NCI-H526 (cell line): ENCODE data around the gene KRTAP10-11.
A peak's percentile ranks its signal among the peaks of the same experiment; 100 is the strongest.
"Not testable (repeated sequence)": the region's sequence is repeated elsewhere in the genome, so short reads cannot be mapped to it uniquely, and the experiment has no call there.

Source experiments
- DNase-seq, 2 experiments: peaks; one replicate each; lab custom pipeline; 2025; lab: John Stamatoyannopoulos, UW

Gene KRTAP10-11

DNA sequence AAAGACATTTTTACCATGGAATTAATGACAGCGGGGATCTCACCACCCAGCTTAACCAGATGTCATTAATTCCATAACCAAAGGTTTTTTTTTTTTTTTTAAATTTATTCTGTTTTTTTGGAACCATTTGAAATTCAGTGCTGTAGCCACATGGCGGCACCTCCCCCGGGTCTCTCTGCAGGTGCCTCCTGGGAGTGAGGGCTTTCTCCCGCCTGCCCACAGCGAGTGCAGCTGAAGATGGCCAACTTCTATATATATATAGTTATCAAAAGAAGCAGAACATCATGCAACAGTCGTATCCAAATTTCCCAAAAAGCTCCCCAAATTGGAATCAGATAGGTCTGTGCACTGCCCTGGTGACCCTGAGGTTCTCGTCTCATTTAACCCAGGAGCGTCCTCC lies 30.7 kb upstream of the KRTAP10-11 start:
- no peak for DNase-seq

GRCh38 chr21:44615911-44616590 lies 30.2 kb upstream of the KRTAP10-11 start:
- DNase-seq, result no peak

- no peak for DNase-seq
Observed at GRCh38 chr21:44616591-44616926, 29.7 kb upstream of the KRTAP10-11 start.

GRCh38 chr21:44617071-44617501 lies 29.1 kb upstream of the KRTAP10-11 start:
- no peak for DNase-seq

DNA sequence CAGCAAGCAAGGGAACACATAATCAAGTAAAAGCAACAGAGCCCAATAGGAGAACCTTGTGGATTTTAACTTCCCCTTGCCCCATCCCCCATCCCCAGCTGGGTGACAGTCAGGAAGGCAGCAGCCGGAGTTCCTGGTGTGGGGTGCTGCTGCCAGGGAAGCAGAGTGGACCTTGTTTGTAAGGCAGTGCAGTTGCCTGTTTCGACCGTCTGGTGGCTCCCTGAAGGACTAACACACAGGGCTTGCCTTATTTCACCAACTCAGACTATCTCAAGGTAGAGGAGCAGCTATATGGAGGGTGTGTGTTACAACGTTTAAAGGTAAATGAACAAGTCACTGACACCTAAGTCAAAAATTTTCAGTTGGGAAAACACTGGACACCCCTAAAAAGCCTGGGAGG lies 27.7 kb upstream of the KRTAP10-11 start:
- DNase-seq, result peak in 1 of 2 experiments; percentile 36

GRCh38 chr21:44618909-44619308 lies 27.3 kb upstream of the KRTAP10-11 start:
- DNase-seq, result no peak

DNA sequence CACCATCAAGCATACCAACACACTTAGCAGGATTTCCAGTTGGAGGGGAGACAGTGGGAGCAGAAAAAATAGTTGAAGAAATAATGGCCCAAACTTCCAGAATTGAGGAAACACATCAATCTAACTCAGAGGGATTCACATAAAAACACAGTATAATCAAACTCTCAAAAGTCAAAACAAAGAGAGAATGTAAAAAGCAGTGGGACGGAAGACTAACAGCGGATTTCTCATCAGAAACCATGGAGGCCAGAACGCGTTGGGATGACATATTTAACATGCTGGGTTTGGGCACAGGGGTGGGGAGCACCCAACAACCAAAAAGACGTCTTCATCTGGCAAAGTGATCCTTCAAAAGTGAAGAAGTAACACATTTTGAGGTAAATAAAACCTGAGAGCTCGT lies 26.3 kb upstream of the KRTAP10-11 start:
- no peak for DNase-seq

GRCh38 chr21:44623575-44623974 lies 22.6 kb upstream of the KRTAP10-11 start:
- DNase-seq, result no peak

DNA sequence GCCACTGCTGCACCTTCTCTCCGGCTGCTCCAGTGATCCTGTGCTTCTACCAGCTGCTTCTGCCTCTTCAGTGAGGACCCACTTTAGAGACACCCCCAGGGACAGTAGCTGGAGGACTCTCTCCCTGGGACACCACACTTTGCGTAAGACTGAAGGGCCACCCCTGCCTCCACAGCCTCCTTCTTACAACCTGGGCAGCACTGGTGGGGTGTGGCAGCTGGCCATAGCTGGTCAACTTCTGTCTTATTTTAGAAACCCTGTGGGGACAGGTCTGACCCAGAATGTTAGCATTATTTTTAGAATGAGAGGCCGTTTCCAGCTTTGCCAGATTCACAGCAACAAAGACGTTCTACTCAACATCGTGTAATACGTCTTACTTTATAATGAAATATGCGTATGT lies 20.5 kb upstream of the KRTAP10-11 start:
- DNase-seq, result no peak

DNA sequence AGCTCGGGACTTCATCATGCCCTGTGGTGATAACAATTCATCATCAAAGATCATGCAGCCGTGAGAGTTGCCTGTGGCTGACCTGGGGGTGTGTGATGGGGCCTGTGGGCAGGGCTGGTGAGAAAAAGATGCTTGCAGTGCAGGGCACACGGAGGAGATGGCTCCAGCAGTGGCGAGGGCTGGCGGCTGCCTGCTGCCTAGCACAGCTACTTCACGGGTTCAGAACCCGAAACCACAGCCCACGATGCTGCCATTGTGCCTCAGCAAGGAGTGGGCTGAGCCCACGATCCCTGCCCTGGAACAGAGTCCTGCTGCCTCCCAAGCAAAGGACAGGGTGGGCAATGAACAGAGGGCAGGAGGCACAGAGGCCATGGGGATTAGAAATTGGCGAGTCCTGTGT lies 20.0 kb upstream of the KRTAP10-11 start:
- no peak for DNase-seq

DNA sequence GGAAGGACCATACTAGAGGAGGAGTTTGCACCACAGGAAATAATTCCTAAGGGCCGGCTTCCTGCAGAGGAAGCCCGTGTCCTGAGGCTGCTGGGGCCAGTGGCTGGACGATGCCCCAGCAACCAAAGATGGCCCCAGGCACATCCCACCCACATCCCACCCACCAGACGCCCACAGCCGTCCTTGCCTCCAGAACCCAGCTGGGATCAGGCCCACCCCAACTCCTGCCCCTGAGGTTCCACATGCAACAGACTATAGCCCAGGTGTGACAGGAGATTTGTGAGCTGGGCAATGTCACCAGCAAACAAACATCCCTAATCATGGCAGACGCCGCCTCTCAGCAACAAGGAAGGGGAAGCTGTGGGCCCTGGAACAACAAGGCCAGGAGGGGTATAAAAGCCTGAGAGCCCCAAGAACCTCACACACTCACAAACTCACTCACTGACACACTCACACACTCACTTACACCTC lies 19.5 kb upstream of the KRTAP10-11 start, which contains the start of gene KRTAP10-9:
KRTAP10-9 (plus strand) TSS at position 421 of the 471 bp plus-strand sequence. CDS start 79 bp downstream, outside the sequence.
- DNase-seq, result no peak

DNA sequence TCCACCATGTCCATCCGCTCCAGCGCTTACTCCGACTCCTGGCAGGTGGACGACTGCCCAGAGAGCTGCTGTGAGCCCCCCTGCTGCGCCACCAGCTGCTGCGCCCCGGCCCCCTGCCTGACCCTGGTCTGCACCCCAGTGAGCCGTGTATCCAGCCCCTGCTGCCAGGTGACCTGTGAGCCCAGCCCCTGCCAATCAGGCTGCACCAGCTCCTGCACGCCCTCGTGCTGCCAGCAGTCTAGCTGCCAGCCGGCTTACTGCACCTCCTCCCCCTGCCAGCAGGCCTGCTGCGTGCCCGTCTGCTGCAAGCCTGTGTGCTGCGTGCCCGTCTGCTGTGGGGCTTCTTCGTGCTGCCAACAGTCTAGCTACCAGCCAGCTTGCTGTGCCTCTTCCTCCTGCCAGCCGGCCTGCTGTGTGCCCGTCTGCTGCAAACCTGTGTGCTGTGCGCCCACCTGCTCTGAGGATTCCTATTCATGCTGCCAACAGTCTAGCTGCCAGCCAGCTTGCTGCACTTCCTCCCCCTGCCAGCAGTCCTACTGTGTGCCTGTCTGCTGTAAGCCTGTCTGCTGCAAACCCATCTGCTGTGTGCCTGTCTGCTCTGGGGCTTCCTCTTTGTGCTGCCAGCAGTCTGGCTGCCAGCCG lies 18.9 kb upstream of the KRTAP10-11 start:
- DNase-seq, result not testable (repeated sequence)

GRCh38 chr21:44627831-44628233 lies 18.4 kb upstream of the KRTAP10-11 start:
- not testable (repeated sequence) for DNase-seq

DNA sequence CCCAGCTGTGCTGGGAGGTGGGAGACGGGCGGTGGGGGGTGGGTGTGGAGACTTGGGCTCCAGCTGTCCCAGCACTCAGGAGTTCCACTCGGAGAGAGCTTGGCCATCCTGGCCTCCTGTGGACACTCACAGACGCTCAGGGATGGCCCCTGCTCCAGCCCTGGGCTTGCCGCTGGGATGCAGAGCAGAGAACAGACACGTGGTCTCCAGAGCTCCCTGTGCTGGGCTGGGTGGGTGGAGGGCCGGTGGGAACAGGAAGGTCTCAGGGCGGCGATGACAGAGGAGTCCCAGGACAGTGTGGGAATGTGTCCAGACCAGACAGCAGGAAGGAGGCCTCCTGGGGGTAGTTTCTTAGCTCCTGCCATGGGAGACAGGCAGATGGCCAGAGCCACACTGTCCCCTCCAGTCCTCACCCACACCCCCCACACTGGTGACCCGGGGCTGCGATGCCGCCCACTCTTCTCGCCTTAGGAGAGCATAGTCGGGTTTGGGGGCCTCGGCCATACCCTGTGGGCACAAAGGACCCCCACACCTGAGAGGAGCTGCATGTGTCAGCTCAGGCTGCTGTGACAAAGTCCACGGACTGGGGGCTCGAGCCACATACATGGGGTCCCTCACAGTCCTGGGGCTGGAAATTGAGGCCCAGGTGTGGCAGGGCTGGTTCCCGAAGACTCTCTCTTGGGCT lies 17.4 kb upstream of the KRTAP10-11 start:
- no peak for DNase-seq

- no peak for DNase-seq
Observed at GRCh38 chr21:44630440-44630839, 15.8 kb upstream of the KRTAP10-11 start.

GRCh38 chr21:44632067-44632466 lies 14.1 kb upstream of the KRTAP10-11 start:
- no peak for DNase-seq

- DNase-seq, result no peak
Observed at GRCh38 chr21:44636209-44637017, 9.8 kb upstream of the KRTAP10-11 start.

GRCh38 chr21:44637018-44637850 lies 9.0 kb upstream of the KRTAP10-11 start, which contains the start of gene KRTAP10-10:
Gene KRTAP10-10 (plus strand): TSS chr21:44637356. CDS start chr21:44637418, 62 bp downstream.
- no peak for DNase-seq

DNA sequence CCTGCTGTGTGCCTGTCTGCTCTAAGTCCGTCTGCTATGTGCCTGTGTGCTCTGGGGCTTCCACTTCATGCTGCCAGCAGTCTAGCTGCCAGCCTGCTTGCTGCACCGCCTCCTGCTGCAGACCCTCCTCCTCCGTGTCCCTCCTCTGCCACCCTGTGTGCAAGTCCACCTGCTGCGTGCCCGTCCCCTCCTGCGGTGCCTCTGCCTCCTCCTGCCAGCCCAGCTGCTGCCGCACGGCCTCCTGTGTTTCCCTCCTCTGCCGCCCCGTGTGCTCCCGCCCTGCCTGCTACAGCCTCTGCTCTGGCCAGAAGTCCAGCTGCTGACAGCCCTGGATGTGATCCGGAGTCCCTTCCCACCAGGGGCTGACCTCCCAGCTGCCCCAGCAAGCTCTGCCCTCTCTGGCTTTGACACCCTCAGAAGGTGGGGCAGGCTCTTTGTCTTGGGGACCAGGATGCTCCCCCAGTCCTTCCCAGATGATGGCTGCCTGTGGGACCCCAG lies 8.3 kb upstream of the KRTAP10-11 start:
- DNase-seq, result not testable (repeated sequence)

DNA sequence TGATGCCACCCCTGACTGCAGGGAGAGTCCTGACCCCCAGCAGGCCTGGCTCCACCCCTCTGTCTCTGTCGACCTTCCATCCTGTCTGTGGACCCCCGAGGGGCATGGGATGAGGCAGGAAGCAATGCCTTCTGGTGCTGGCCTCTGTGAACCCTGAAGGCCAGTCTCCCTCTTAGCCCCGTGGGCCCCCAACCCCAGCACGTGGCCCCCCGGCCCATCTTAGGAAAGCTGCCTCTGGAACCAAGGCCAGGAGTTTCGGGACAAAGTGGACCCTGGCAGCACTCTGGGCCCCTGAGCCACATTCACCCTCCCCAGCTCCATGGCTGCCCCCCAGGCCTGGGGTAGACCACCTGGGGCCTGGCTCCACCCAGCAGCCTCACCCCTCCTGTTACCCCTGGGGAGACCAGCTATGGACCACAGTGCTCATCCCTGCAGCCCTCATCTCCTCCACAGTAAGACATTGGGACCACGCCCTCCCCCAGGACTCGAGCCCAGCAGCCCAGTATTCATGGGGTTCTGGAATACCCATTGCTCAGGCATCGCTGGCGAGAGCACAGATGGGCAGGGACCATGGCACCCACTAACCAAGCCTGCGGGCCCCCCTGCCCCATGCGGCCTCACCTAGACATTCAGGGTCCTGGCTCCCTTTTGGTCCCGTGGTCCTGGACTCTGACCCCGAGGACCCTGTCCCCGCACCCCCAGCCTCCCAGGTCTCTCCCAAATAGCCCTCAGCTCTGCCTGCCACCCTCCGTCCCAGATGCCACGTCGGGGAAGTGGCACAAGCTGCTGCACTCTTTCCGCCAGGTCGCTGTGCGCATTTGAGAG lies 7.5 kb upstream of the KRTAP10-11 start:
- not testable (repeated sequence) for DNase-seq
